ENCODE results near the gene DDIT3. TPM values are rescaled to one million over a fixed set of nuclear protein-coding genes. Genes with fewer than 3 reads are reported as not detected.

The DDIT3 gene
- total and polyA plus RNA-seq, 2 of the 8 experiments (the other 6 are each of a cell fraction or from before 2014, with no cell fraction given), result 4.9 to 5.7 TPM

GRCh38 chr12:57564178-57564740 is 43.9 kb upstream of the DDIT3 start (continued):
- TF ChIP-seq CHD7 (IDR thresholded peaks at IDR 0.05; ENCODE audit: insufficient replicate concordance, low read length), result no peak
- TF ChIP-seq SIX5 (IDR thresholded peaks at IDR 0.05; ENCODE audit: low read depth, low read length), result no peak
- no peak for TF ChIP-seq GTF2F1 (IDR thresholded peaks at IDR 0.05; ENCODE audit: borderline replicate concordance, low read depth, low read length)
- TF ChIP-seq BACH1 (IDR thresholded peaks at IDR 0.05; ENCODE audit: low read length), result no peak
- TF ChIP-seq CTBP2 (IDR thresholded peaks at IDR 0.05; ENCODE audit: borderline replicate concordance, insufficient read depth, insufficient read length, low read length), result no peak
- TF ChIP-seq RFX5 (IDR thresholded peaks at IDR 0.05; ENCODE audit: borderline replicate concordance, low read depth, low read length), result no peak
- TF ChIP-seq CBX5 (IDR thresholded peaks at IDR 0.05; ENCODE audit: low read depth, low read length), result no peak

Data from H1 (cell line).